ENCODE results near the gene COA7.
"Not testable (repeated sequence)": the region's sequence is repeated elsewhere in the genome, so short reads cannot be mapped to it uniquely, and the experiment has no call there.

Gene COA7

DNA sequence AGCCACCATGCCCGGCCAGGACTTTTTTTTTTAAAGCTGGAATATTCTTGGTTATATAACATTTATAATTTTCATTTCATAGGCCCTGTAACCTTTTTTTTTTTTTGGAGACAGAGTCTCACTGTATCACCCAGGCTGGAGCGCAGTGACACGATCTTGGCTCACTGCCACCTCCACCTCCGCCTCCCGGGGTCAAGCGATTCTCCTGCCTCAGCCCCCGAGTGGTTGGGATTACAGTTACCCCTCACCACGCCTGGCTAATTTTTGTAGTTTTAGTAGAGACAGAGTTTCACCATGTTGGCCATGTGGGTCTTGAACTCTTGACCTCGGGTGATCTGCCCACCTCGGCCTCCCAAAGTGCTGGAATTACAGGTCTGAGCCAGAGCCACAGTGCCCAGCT, 40.7 kb upstream of the COA7 start:
- DNase-seq: no peak
- H3K4me3 ChIP-seq: no peak overlapping the region
- intact Hi-C loops (cut with DNase I; ENCODE audit: low total_unique reads): no loop called here
- peaks cover 0 to 3% (median 0%) of the 10 kb centered on the region in 3 donors for H3K36me3 ChIP-seq
- peaks cover 0 to 18% (median 6%) of the 10 kb centered on the region in 4 donors for H3K4me1 ChIP-seq
- no peaks in the 10 kb centered on the region for H3K27me3 ChIP-seq
- no peak overlapping the region for H3K27ac ChIP-seq
- no peaks in the 10 kb centered on the region for H3K9me3 ChIP-seq
- TF ChIP-seq, protein P1, sequence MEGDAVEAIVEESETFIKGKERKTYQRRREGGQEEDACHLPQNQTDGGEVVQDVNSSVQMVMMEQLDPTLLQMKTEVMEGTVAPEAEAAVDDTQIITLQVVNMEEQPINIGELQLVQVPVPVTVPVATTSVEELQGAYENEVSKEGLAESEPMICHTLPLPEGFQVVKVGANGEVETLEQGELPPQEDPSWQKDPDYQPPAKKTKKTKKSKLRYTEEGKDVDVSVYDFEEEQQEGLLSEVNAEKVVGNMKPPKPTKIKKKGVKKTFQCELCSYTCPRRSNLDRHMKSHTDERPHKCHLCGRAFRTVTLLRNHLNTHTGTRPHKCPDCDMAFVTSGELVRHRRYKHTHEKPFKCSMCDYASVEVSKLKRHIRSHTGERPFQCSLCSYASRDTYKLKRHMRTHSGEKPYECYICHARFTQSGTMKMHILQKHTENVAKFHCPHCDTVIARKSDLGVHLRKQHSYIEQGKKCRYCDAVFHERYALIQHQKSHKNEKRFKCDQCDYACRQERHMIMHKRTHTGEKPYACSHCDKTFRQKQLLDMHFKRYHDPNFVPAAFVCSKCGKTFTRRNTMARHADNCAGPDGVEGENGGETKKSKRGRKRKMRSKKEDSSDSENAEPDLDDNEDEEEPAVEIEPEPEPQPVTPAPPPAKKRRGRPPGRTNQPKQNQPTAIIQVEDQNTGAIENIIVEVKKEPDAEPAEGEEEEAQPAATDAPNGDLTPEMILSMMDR (IDR thresholded peaks at IDR 0.05): no peak

DNA sequence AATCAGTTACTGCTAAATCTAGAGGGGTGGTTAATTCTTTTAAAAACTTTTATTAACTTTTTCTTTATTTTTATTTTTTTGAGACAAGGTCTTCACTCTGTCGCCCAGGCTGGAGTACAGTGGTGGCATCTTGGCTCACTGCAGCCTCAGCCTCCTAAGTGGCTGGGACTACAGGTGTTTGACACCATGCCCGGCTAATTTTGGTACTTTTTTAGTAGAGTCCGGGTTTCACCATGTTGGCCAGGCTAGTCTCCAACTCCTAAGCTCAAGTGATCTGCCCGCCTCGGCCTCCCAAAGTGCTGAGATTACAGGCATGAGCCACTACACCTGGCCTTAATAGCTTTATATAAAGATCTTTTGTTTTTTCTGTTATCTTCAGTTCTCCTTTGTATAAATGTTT, 40.0 kb upstream of the COA7 start:
- Histone ChIP-seq H3K27me3 (no peaks in the 10 kb centered on the region), H3K27ac (no peak overlapping the region), H3K4me3 (no peak overlapping the region), H3K4me1 (peaks cover 0 to 18% (median 6%) of the 10 kb centered on the region in 4 donors), H3K36me3 (peaks cover 0 to 3% (median 0%) of the 10 kb centered on the region in 3 donors), H3K9me3 (no peaks in the 10 kb centered on the region)
- DNase-seq: no peak
- TF ChIP-seq, protein P1 (IDR thresholded peaks at IDR 0.05): no peak
- intact Hi-C loops (cut with DNase I; ENCODE audit: low total_unique reads): no loop called here

DNA sequence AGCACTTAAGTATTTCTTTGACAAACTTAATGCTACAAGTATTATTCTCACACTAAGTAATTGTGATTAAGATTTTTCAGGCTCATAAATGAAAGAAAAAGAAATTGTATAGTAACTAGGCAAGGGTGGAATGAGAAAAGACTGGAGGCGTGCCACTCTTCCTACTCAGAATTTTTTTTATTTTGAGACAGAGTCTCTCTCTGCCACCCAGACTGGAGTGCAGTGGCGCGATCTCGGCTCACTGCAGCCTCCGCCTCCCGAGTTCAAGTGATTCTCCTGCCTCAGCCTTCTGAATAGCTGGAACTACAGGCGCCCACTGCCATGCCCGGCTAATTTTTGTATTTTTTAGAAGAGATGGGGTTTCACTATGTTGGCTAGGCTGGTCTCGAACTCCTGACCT, 37.2 kb upstream of the COA7 start:
- peaks cover 0 to 13% (median 6%) of the 10 kb centered on the region in 4 donors for H3K4me1 ChIP-seq
- H3K27ac ChIP-seq; intact Hi-C loops (cut with DNase I; ENCODE audit: low total_unique reads); H3K27me3 ChIP-seq; H3K4me3 ChIP-seq; H3K36me3 ChIP-seq; DNase-seq; H3K9me3 ChIP-seq: not testable (repeated sequence)

DNA sequence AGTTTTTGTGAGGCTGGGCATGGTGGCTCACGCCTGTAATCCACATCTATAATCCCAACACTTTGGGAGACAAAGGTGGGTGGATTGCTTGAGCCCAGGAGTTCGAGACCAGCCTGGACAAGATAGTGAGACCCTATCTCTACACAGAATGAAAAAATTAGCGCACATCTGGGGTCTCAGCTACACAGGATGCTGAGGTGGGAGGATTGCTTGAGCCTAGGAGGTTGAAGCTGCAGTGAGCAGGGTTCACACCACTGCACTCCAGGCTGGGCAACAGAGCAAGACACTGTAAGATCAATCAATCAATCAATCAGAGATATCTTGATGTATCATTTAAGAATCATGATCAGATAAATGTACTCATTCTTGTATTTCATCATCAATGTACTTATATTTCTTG, 35.2 kb upstream of the COA7 start:
- Histone ChIP-seq H3K27ac (no peak overlapping the region), H3K4me3 (no peak overlapping the region), H3K27me3 (no peaks in the 10 kb centered on the region), H3K9me3 (no peaks in the 10 kb centered on the region), H3K4me1 (peaks cover 0 to 19% (median 8%) of the 10 kb centered on the region in 4 donors), H3K36me3 (no peaks in the 10 kb centered on the region)
- intact Hi-C loops (cut with DNase I; ENCODE audit: low total_unique reads): no loop called here
- no peak for DNase-seq
- TF ChIP-seq, protein P1 (IDR thresholded peaks at IDR 0.05): no peak

DNA sequence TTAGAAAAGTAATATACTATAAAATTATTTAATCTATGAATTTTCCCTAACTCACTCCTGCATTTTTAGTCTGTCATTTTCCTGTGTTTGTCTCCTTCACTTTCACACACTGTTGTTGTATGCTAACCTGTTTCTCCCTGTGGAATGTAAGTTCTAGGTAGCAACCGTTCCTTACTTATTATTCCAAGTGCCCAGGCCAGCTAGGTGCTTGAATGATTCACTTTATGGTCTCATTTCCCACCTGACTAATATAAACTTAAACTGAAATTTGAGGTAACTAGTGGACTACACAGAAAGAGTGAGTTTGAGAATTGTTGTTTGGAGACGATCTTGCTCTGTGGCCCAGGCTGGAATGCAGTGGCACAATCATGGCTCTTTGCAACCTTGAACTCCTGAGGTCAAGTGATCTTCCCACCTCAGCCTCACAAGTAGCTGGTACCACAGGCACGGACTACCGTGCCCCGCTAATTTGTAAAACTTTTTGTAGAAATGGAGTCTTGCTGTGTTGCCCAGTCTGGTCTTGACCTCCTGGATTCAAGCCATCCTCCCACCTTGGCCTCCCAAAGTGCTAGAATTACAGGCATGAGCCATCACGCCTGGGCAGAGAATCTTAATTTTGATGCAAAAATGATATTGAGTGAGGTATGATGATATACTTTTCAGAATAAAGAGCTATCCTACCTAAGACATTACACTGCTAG, 30.0 kb upstream of the COA7 start:
- no peaks in the 10 kb centered on the region for H3K36me3 ChIP-seq
- H3K4me1 ChIP-seq: peaks cover 0 to 26% (median 16%) of the 10 kb centered on the region in 4 donors
- intact Hi-C loops (cut with DNase I; ENCODE audit: low total_unique reads): loop anchor here (2.0 to 10.0 kb wide), 2 partner anchors 25 to 457 kb away; no protein-coding TSS in a partner anchor
- H3K9me3 ChIP-seq: no peaks in the 10 kb centered on the region
- TF ChIP-seq, protein P1 (IDR thresholded peaks at IDR 0.05): no peak
- no peak overlapping the region for H3K4me3 ChIP-seq
- no peaks in the 10 kb centered on the region for H3K27me3 ChIP-seq
- H3K27ac ChIP-seq: no peak overlapping the region
- no peak for DNase-seq

DNA sequence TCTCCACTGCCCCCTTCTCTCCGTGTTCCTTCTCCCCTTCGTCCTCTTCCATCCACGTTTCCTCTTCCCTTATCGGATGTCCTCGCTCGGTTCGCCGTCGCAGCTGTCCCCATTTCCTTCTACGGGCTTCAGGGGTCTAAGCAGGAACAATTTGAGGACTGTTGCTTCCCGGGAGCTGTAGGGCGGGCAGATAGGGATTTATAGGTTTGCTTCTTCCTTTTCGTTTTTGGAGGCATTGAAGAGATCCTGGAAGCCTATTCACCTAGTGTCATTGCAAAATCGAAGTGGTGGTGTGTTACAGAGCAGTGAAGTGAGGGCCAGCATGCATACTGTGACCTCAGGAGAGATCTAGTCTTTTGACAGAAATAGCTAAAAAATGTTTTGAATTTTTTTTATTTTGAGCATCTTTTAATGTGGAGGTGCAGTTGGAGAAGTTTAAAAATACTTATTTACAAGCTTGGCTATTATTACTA, 29.0 kb upstream of the COA7 start:
- Histone ChIP-seq H3K4me3 (peak overlapping the region; percentile 61 to 88), H3K4me1 (peaks cover 0 to 26% (median 16%) of the 10 kb centered on the region in 4 donors), H3K36me3 (no peaks in the 10 kb centered on the region), H3K27me3 (no peaks in the 10 kb centered on the region), H3K9me3 (no peaks in the 10 kb centered on the region), H3K27ac (peak overlapping the region; percentile 76 to 87)
- DNase-seq: no peak
- TF ChIP-seq, protein P1 (IDR thresholded peaks at IDR 0.05): no peak
- intact Hi-C loops (cut with DNase I; ENCODE audit: low total_unique reads): loop anchor here (2.0 to 10.0 kb wide), 2 partner anchors 24 to 458 kb away; no protein-coding TSS in a partner anchor
